ENCODE results near the gene CAMSAP2. TPM values are rescaled to one million over a fixed set of nuclear protein-coding genes. Genes with fewer than 3 reads are reported as not detected.

Gene CAMSAP2
- total RNA-seq, 1 experiment from 2014 or later = 20.7 TPM

DNA sequence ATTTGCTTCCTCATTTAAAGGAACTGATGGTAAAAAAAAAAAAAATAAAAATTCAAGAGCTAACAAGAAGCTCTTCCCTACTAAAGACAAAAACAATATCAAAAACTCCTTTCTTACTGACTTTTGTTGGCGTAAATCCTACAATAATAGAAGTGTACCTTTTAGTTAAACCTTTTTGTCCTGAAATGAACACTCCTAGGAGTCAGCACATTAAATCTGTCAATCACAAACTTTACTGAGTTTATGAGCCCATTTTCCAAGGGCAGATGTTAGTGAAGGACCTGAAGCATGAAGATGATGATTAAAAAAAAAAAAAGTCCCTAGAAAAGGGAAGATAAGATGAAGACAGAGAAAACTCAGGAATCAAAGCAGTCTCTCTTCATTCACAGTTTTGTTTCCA is 46.4 kb upstream of the CAMSAP2 start (continued):
- TF ChIP-seq, protein P1, sequence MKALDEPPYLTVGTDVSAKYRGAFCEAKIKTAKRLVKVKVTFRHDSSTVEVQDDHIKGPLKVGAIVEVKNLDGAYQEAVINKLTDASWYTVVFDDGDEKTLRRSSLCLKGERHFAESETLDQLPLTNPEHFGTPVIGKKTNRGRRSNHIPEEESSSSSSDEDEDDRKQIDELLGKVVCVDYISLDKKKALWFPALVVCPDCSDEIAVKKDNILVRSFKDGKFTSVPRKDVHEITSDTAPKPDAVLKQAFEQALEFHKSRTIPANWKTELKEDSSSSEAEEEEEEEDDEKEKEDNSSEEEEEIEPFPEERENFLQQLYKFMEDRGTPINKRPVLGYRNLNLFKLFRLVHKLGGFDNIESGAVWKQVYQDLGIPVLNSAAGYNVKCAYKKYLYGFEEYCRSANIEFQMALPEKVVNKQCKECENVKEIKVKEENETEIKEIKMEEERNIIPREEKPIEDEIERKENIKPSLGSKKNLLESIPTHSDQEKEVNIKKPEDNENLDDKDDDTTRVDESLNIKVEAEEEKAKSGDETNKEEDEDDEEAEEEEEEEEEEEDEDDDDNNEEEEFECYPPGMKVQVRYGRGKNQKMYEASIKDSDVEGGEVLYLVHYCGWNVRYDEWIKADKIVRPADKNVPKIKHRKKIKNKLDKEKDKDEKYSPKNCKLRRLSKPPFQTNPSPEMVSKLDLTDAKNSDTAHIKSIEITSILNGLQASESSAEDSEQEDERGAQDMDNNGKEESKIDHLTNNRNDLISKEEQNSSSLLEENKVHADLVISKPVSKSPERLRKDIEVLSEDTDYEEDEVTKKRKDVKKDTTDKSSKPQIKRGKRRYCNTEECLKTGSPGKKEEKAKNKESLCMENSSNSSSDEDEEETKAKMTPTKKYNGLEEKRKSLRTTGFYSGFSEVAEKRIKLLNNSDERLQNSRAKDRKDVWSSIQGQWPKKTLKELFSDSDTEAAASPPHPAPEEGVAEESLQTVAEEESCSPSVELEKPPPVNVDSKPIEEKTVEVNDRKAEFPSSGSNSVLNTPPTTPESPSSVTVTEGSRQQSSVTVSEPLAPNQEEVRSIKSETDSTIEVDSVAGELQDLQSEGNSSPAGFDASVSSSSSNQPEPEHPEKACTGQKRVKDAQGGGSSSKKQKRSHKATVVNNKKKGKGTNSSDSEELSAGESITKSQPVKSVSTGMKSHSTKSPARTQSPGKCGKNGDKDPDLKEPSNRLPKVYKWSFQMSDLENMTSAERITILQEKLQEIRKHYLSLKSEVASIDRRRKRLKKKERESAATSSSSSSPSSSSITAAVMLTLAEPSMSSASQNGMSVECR (CRISPR knock-in tag; IDR thresholded peaks at IDR 0.05; ENCODE audit: borderline replicate concordance) = no peak
- TF ChIP-seq ZNF671 (CRISPR knock-in tag; IDR thresholded peaks at IDR 0.05) (no peak), ZNF121 (CRISPR knock-in tag; IDR thresholded peaks at IDR 0.05) (no peak), TCF7 (CRISPR knock-in tag; IDR thresholded peaks at IDR 0.05; ENCODE audit: low read depth) (no peak), SMAD3 (CRISPR knock-in tag; IDR thresholded peaks at IDR 0.05; ENCODE audit: borderline replicate concordance) (no peak)
- TF ChIP-seq, protein P2, sequence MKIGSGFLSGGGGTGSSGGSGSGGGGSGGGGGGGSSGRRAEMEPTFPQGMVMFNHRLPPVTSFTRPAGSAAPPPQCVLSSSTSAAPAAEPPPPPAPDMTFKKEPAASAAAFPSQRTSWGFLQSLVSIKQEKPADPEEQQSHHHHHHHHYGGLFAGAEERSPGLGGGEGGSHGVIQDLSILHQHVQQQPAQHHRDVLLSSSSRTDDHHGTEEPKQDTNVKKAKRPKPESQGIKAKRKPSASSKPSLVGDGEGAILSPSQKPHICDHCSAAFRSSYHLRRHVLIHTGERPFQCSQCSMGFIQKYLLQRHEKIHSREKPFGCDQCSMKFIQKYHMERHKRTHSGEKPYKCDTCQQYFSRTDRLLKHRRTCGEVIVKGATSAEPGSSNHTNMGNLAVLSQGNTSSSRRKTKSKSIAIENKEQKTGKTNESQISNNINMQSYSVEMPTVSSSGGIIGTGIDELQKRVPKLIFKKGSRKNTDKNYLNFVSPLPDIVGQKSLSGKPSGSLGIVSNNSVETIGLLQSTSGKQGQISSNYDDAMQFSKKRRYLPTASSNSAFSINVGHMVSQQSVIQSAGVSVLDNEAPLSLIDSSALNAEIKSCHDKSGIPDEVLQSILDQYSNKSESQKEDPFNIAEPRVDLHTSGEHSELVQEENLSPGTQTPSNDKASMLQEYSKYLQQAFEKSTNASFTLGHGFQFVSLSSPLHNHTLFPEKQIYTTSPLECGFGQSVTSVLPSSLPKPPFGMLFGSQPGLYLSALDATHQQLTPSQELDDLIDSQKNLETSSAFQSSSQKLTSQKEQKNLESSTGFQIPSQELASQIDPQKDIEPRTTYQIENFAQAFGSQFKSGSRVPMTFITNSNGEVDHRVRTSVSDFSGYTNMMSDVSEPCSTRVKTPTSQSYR (CRISPR knock-in tag; IDR thresholded peaks at IDR 0.05) = no peak

DNA sequence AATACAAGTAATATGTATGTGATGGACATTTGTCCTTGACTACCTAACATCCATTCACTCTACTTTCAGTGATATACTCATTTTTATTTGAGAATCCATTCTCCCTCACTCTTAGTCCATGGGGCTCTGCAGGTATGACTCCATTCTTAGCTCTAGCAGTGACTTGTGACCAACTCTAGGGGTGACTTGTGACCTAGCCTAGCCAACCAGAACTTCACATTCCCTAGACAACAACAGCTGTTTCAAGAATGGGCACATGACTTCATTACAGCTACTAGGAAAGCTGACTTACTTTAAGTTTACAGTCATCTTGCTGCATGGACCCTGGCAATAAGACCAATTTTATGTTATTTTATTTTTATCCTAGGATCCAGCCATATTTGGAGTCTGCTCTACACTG is 45.4 kb upstream of the CAMSAP2 start:
- ChIA-PET CTCF (no interaction called here), POLR2A (no interaction called here)
- H3K9me3 Mint-ChIP-seq = no peaks in the 10 kb centered on the region; the same call in 1 of the 2 replicates
- DNase-seq (ENCODE audit: low spot score) (no peak), ATAC-seq (peak; percentile 52)
- peaks cover under 1% of the 10 kb centered on the region; the same call in 1 of the 2 replicates for H3K4me1 Mint-ChIP-seq
- H3K27me3 Mint-ChIP-seq (ENCODE audit: low read depth) = no peaks in the 10 kb centered on the region
- no peaks in the 10 kb centered on the region for H3K36me3 Mint-ChIP-seq
- no peak overlapping the region for H3K4me3 Mint-ChIP-seq
- H3K27ac Mint-ChIP-seq = no peak overlapping the region
- TF ChIP-seq GTF2I (CRISPR knock-in tag; conservative IDR thresholded peaks at IDR 0.05) = no peak
- no peak for TF ChIP-seq MXD4 (CRISPR knock-in tag; IDR thresholded peaks at IDR 0.05; ENCODE audit: borderline replicate concordance)
- TF ChIP-seq, protein P3, sequence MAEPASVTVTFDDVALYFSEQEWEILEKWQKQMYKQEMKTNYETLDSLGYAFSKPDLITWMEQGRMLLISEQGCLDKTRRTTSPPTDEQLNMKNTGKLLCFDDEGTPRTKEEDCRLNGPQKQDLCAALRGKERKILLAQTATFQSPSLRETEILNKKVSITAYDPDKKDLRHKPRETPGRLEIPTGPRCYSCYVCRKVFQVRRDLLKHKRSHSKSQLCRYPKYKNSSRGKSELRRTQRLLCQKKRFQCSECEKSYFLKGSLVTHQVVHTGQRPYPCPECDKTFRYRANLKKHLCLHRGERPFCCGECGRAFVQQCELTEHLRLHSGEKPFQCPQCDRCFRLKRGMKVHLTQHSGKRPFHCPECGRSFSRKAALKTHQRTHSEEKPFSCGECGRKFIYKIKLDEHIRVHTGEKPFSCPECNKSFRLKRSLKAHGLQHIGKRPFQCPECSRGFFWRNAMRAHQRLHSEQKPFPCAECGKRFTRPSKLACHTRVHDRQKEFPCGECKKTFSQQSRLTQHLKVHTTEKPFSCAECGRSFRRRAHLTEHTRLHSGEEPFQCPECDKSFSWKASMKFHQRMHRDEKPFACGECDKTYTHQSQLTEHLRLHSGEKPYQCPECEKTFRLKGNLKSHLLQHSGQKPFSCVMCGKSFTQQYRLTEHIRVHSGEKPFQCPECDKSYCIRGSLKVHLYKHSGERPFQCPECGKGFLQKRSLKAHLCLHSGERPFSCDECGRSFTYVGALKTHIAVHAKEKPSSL (CRISPR knock-in tag; conservative IDR thresholded peaks at IDR 0.05) = no peak
- TF ChIP-seq, protein P4, sequence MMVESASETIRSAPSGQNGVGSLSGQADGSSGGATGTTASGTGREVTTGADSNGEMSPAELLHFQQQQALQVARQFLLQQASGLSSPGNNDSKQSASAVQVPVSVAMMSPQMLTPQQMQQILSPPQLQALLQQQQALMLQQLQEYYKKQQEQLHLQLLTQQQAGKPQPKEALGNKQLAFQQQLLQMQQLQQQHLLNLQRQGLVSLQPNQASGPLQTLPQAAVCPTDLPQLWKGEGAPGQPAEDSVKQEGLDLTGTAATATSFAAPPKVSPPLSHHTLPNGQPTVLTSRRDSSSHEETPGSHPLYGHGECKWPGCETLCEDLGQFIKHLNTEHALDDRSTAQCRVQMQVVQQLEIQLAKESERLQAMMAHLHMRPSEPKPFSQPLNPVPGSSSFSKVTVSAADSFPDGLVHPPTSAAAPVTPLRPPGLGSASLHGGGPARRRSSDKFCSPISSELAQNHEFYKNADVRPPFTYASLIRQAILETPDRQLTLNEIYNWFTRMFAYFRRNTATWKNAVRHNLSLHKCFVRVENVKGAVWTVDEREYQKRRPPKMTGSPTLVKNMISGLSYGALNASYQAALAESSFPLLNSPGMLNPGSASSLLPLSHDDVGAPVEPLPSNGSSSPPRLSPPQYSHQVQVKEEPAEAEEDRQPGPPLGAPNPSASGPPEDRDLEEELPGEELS (CRISPR knock-in tag; IDR thresholded peaks at IDR 0.05) = no peak
- TF ChIP-seq, protein P5, sequence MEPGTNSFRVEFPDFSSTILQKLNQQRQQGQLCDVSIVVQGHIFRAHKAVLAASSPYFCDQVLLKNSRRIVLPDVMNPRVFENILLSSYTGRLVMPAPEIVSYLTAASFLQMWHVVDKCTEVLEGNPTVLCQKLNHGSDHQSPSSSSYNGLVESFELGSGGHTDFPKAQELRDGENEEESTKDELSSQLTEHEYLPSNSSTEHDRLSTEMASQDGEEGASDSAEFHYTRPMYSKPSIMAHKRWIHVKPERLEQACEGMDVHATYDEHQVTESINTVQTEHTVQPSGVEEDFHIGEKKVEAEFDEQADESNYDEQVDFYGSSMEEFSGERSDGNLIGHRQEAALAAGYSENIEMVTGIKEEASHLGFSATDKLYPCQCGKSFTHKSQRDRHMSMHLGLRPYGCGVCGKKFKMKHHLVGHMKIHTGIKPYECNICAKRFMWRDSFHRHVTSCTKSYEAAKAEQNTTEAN (CRISPR knock-in tag; IDR thresholded peaks at IDR 0.05) = no peak
- no peak for TF ChIP-seq CREM (CRISPR knock-in tag; IDR thresholded peaks at IDR 0.05)
- TF ChIP-seq ETV6 (CRISPR knock-in tag; IDR thresholded peaks at IDR 0.05) = no peak
- TF ChIP-seq, protein P6, sequence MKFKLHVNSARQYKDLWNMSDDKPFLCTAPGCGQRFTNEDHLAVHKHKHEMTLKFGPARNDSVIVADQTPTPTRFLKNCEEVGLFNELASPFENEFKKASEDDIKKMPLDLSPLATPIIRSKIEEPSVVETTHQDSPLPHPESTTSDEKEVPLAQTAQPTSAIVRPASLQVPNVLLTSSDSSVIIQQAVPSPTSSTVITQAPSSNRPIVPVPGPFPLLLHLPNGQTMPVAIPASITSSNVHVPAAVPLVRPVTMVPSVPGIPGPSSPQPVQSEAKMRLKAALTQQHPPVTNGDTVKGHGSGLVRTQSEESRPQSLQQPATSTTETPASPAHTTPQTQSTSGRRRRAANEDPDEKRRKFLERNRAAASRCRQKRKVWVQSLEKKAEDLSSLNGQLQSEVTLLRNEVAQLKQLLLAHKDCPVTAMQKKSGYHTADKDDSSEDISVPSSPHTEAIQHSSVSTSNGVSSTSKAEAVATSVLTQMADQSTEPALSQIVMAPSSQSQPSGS (CRISPR knock-in tag; IDR thresholded peaks at IDR 0.05; ENCODE audit: borderline replicate concordance, low read depth) = no peak
- TF ChIP-seq SP1 (CRISPR knock-in tag; conservative IDR thresholded peaks at IDR 0.05) = no peak
- no peak for TF ChIP-seq ZNF317 (CRISPR knock-in tag; IDR thresholded peaks at IDR 0.05; ENCODE audit: borderline replicate concordance, low read depth)
- TF ChIP-seq, protein P7, sequence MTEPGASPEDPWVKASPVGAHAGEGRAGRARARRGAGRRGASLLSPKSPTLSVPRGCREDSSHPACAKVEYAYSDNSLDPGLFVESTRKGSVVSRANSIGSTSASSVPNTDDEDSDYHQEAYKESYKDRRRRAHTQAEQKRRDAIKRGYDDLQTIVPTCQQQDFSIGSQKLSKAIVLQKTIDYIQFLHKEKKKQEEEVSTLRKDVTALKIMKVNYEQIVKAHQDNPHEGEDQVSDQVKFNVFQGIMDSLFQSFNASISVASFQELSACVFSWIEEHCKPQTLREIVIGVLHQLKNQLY (CRISPR knock-in tag; IDR thresholded peaks at IDR 0.05) = no peak
- no peak for TF ChIP-seq NR3C1 (CRISPR knock-in tag; conservative IDR thresholded peaks at IDR 0.05; ENCODE audit: low read depth)
- TF ChIP-seq, protein P8, sequence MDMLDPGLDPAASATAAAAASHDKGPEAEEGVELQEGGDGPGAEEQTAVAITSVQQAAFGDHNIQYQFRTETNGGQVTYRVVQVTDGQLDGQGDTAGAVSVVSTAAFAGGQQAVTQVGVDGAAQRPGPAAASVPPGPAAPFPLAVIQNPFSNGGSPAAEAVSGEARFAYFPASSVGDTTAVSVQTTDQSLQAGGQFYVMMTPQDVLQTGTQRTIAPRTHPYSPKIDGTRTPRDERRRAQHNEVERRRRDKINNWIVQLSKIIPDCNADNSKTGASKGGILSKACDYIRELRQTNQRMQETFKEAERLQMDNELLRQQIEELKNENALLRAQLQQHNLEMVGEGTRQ (CRISPR knock-in tag; IDR thresholded peaks at IDR 0.05) = no peak
- TF ChIP-seq ZNF423 (CRISPR knock-in tag; IDR thresholded peaks at IDR 0.05) = no peak
- TF ChIP-seq JAZF1 (CRISPR knock-in tag; IDR thresholded peaks at IDR 0.05) = no peak
